Spleen (tissue), 7 donors: ENCODE data around the gene OR10X1.

ENCODE experiments used
- POLR2A ChIP-seq, 3 donors: fragments of 450-650 bp; IDR thresholded peaks; one replicate each; pipeline ENCODE4 v1.5.1; 2017; ENCODE audit warnings: antibody characterized with exemption in 3 of 3, mild to moderate bottlenecking in 1 of 3
- POLR2AphosphoS5 ChIP-seq, 3 donors: sonication (generic); formaldehyde crosslinking; IDR thresholded peaks; one replicate each; pipeline ENCODE4 v1.5.1; 2017; ENCODE audit warnings: antibody characterized with exemption in 3 of 3
- TF ChIP-seq, protein P1 (sequence below), 11 experiments: fragments of 200-600 bp in 7 of 11; fragments of 450-650 bp in 4 of 11; sonication (generic) in 4 of 11; IDR thresholded peaks in 8 of 11; conservative IDR thresholded peaks in 3 of 11; 1 replicate in 7 of 11; 2 replicates in 4 of 11; pipeline versions ENCODE4 v1.4.0 to v1.8.0; 2016 to 2021; ENCODE audit warnings: antibody characterized with exemption in 11 of 11, inconsistent platforms in 4 of 11, mild to moderate bottlenecking in 1 of 11
- donor health status: DM: no; HTN: no; CAD: no; lungs with moderate emphysema.
- donor health status: DM: no; HTN: no; CAD: no.
- donor health status: DM: no; HTN: no; CAD: no.

DNA sequence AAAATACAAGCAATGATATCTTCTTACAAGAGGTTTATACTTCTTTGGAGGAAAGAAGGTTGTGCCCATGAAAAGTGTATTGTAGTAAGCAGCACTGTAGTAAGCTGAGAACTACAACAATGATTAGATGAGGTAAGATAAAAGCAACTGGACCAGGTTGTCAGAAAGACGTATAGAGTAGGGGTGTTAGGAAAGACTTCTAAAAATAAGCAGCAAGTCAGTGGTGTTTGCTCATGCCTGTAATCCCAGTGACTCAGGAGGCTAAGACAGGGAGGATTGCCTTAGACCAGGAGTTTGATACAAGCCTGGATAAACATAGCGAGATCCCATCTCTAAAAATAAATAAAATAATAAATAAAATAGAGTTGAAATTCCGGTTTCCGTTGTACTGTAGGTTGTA, 4.3 kb upstream of the OR10X1 start:
- TF ChIP-seq, protein P1, sequence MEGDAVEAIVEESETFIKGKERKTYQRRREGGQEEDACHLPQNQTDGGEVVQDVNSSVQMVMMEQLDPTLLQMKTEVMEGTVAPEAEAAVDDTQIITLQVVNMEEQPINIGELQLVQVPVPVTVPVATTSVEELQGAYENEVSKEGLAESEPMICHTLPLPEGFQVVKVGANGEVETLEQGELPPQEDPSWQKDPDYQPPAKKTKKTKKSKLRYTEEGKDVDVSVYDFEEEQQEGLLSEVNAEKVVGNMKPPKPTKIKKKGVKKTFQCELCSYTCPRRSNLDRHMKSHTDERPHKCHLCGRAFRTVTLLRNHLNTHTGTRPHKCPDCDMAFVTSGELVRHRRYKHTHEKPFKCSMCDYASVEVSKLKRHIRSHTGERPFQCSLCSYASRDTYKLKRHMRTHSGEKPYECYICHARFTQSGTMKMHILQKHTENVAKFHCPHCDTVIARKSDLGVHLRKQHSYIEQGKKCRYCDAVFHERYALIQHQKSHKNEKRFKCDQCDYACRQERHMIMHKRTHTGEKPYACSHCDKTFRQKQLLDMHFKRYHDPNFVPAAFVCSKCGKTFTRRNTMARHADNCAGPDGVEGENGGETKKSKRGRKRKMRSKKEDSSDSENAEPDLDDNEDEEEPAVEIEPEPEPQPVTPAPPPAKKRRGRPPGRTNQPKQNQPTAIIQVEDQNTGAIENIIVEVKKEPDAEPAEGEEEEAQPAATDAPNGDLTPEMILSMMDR (IDR thresholded peaks at IDR 0.05 in 8 of 11, conservative IDR thresholded peaks at IDR 0.05 in 3 of 11), result no peak
- TF ChIP-seq POLR2A (IDR thresholded peaks at IDR 0.05) (no peak), POLR2AphosphoS5 (IDR thresholded peaks at IDR 0.05) (no peak)
